NT2/D1 (cell line): ENCODE measurements around the gene SMCP.

ENCODE experiments used
- DNase-seq: peaks from one replicate; pipeline ENCODE4 v3.0.0-alpha.2; 2011; ENCODE audit warnings: low read depth, low spot score
- H3K27me3 ChIP-seq: 2 replicates; pipeline ENCODE4 v1.6.0; 2011; ENCODE audit warnings: mild to moderate bottlenecking; ENCODE audit not compliant: insufficient read length, insufficient read depth
- H3K36me3 ChIP-seq: 2 replicates; pipeline ENCODE4 v1.6.1; 2011; ENCODE audit warnings: mild to moderate bottlenecking, low read length, mixed read lengths; ENCODE audit not compliant: insufficient read depth, insufficient read length
- H3K4me1 ChIP-seq: 2 replicates; pipeline ENCODE4 v1.5.1; 2011; ENCODE audit not compliant: insufficient read depth, insufficient read length
- H3K4me3 ChIP-seq: 2 replicates; pipeline ENCODE4 v1.5.1; 2011; ENCODE audit warnings: low read depth; ENCODE audit not compliant: insufficient read length
- H3K9ac ChIP-seq: 2 replicates; pipeline ENCODE4 v1.6.0; 2011; ENCODE audit warnings: low read depth; ENCODE audit not compliant: insufficient read length
- H3K9me3 ChIP-seq: 2 replicates; pipeline ENCODE4 v1.5.1; 2011; ENCODE audit warnings: mild to moderate bottlenecking, low read length; ENCODE audit not compliant: insufficient read depth
- SUZ12 ChIP-seq: IDR thresholded peaks from 2 replicates; pipeline ENCODE4 v1.6.1; 2011; ENCODE audit not compliant: insufficient read length, insufficient read depth; ENCODE audit errors: extremely low read depth
- YY1 ChIP-seq: IDR thresholded peaks from 2 replicates; pipeline ENCODE4 v1.6.1; 2011; ENCODE audit not compliant: insufficient read length, insufficient read depth
- ZNF274 ChIP-seq: IDR thresholded peaks from 2 replicates; pipeline ENCODE4 v1.6.1; 2011; ENCODE audit warnings: mild to moderate bottlenecking, low read depth, low read length

Gene SMCP

GRCh38 chr1:152906023-152906565 is 28.0 kb downstream of the SMCP start:
- peaks cover 17% of the 10 kb centered on the region for H3K27me3 ChIP-seq
- no peaks in the 10 kb centered on the region for H3K36me3 ChIP-seq
- TF ChIP-seq ZNF274 (no peak), SUZ12 (no peak), YY1 (no peak)
- H3K9me3 ChIP-seq = 0 out of 2 replicates have a peak, but pooled peaks cover 5% of the 10 kb centered on the region
- H3K4me1 ChIP-seq = no peaks in the 10 kb centered on the region
- no peak overlapping the region for H3K4me3 ChIP-seq
- H3K9ac ChIP-seq = no peak overlapping the region
- DNase-seq = no peak

DNA sequence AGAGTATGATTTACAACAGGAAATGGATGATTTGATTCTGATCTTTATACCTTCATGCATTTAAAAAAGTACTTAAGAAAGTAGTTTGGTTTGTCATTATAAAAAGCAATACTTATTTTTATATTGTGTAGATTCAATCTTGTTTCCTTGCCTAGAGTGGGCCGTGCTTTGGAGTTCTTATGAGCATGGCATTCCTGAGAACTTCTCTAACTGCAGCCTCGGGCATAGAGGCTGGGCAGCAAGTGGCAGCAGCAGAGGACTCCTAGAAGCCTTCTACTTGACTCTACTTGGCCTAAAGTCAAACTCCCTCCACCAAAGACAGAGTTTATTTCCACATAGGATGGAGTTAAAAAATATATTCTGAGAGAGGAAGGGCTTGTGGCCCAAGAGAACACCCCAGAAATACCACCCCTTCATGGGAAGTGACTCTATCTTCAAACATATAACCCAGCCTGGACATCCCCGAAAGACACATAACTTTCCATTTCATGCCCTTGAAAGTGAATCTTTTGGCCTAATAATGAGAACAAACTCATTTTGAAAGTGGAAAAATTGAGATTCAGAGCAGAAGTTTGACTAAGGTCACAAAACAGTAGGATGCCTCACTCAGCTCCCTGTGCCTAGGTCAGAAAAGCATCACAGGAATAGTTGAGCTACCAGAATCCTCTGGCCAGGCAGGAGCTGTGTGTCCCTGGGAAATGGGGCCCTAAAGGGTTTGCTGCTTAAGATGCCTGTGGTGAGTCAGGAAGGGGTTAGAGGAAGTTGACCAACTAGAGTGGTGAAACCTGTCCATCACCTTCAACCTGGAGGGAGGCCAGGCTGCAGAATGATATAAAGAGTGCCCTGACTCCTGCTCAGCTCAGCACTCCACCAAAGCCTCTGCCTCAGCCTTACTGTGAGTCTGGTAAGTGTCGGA is 29.8 kb downstream of the SMCP start, which contains the start of gene IVL:
Gene IVL (plus strand): TSS at position 861 of the 916 bp plus-strand sequence. CDS start 1,252 bp downstream, outside the sequence.
- 0 out of 2 replicates have a peak, but pooled peaks cover 5% of the 10 kb centered on the region for H3K9me3 ChIP-seq
- H3K9ac ChIP-seq = no peak within 1 kb of the TSS
- DNase-seq = no peak
- H3K4me3 ChIP-seq = no peak within 1 kb of the TSS
- no peaks in the 10 kb centered on the region for H3K36me3 ChIP-seq
- peaks cover 24% of the 10 kb centered on the region for H3K27me3 ChIP-seq
- TF ChIP-seq YY1 (no peak), ZNF274 (no peak), SUZ12 (no peak)
- H3K4me1 ChIP-seq = no peaks in the 10 kb centered on the region

DNA sequence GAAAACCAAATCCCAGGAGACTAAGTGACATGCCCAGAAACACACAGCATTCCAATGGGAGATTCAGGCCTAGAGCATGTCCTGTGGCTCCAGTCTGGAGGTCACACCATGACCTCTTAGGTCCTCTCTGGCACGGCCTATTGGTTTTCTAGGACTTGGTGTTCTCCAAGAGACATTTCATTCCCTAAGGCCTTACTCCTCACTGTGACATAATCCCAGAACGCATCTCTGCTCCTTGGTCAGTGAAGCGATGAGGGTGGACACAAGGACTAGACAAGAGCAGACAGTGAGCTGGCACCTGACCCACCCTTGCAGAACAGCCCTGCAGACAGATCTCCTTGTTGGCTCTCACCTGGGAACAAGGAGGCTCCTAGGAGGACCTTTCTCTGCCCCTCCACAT is 31.1 kb downstream of the SMCP start:
- TF ChIP-seq SUZ12 = no peak
- TF ChIP-seq ZNF274 = no peak
- no peak for TF ChIP-seq YY1
- no peaks in the 10 kb centered on the region for H3K36me3 ChIP-seq
- 0 out of 2 replicates have a peak, but pooled peaks cover 5% of the 10 kb centered on the region for H3K9me3 ChIP-seq
- H3K4me1 ChIP-seq = no peaks in the 10 kb centered on the region
- H3K27me3 ChIP-seq = peaks cover 24% of the 10 kb centered on the region
- H3K9ac ChIP-seq = no peak overlapping the region
- DNase-seq = no peak
- H3K4me3 ChIP-seq = no peak overlapping the region

DNA sequence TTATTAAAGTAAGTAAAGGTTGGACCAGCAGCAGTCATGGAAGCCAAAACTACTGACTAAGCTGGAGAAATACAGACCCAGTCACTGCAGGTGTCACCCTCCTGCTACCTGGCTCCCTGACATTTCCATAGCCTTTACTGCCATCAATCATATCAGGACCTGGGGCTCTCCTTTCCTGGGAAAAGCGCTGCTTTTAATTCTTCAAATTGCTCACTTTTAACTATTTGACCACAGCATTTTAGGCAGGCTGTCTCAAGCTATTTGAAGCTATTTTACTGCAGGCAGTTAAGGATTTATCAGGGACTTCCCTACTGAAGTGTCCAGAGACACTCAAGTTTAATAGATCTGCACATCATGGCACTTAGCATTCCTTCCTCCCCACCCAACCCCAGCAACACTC is 34.3 kb downstream of the SMCP start:
- peaks cover 24% of the 10 kb centered on the region for H3K27me3 ChIP-seq
- no peaks in the 10 kb centered on the region for H3K4me1 ChIP-seq
- H3K9me3 ChIP-seq = 0 out of 2 replicates have a peak, but pooled peaks cover 5% of the 10 kb centered on the region
- H3K4me3 ChIP-seq = no peak overlapping the region
- TF ChIP-seq YY1 (no peak), ZNF274 (no peak), SUZ12 (no peak)
- H3K9ac ChIP-seq = no peak overlapping the region
- no peaks in the 10 kb centered on the region for H3K36me3 ChIP-seq
- no peak for DNase-seq

DNA sequence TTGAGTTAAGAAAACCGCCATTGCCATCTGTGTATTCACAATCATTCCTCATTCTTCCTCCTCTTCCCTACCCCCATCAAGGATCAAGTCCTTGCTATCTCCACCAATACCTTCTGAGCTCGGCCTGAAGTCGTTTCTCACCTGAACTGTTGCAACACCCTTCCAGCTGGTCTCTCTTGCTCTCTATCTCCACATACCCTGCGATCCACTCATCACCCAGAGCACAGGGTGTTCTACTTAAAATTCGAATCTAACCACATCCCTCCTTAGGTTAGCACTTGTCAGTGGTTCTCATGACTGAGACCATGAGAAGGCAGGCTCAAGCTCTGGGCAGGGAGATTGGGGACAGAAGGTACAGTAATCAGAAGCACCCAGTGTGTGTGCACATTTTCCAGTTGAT is 34.8 kb downstream of the SMCP start:
- no peak for TF ChIP-seq ZNF274
- TF ChIP-seq YY1 = no peak
- TF ChIP-seq SUZ12 = no peak
- no peak overlapping the region for H3K9ac ChIP-seq
- 0 out of 2 replicates have a peak, but pooled peaks cover 5% of the 10 kb centered on the region for H3K9me3 ChIP-seq
- no peak overlapping the region for H3K4me3 ChIP-seq
- H3K27me3 ChIP-seq = peaks cover 24% of the 10 kb centered on the region
- no peak for DNase-seq
- H3K36me3 ChIP-seq = no peaks in the 10 kb centered on the region
- H3K4me1 ChIP-seq = no peaks in the 10 kb centered on the region

GRCh38 chr1:152917794-152918193 is 39.7 kb downstream of the SMCP start:
- H3K9ac ChIP-seq = no peak overlapping the region
- peak; percentile 58 for DNase-seq
- no peaks in the 10 kb centered on the region for H3K9me3 ChIP-seq
- no peak overlapping the region for H3K4me3 ChIP-seq
- no peaks in the 10 kb centered on the region for H3K27me3 ChIP-seq
- no peak for TF ChIP-seq ZNF274
- TF ChIP-seq YY1 = no peak
- TF ChIP-seq SUZ12 = no peak
- H3K36me3 ChIP-seq = no peaks in the 10 kb centered on the region
- no peaks in the 10 kb centered on the region for H3K4me1 ChIP-seq

- H3K9me3 ChIP-seq = no peaks in the 10 kb centered on the region
Measured at GRCh38 chr1:152919071-152919470, 40.9 kb downstream of the SMCP start.

More at GRCh38 chr1:152919071-152919470, 40.9 kb downstream of the SMCP start:
- Histone ChIP-seq H3K4me3 (no peak overlapping the region), H3K36me3 (no peaks in the 10 kb centered on the region), H3K9ac (no peak overlapping the region), H3K4me1 (no peaks in the 10 kb centered on the region), H3K27me3 (no peaks in the 10 kb centered on the region)
- TF ChIP-seq YY1 (no peak), SUZ12 (no peak), ZNF274 (no peak)
- DNase-seq = no peak
